GM12865 (cell line): ENCODE data around the gene PSD4.

Experiments
- DNase-seq: peaks from one replicate; pipeline ENCODE4 v3.0.0; 2010; ENCODE audit warnings: low read depth
- H3K4me3 ChIP-seq: 2 replicates; pipeline ENCODE4 v1.5.1; 2011; ENCODE audit warnings: mild to moderate bottlenecking, low read depth, low read length, control low read depth
- TF ChIP-seq, protein P1 (sequence below): IDR thresholded peaks from 2 replicates; pipeline ENCODE4 v1.5.1; 2011; ENCODE audit warnings: low read length, control low read depth, low read depth, inconsistent platforms; ENCODE audit not compliant: insufficient read depth; ENCODE audit errors: missing control alignments

The PSD4 gene

DNA sequence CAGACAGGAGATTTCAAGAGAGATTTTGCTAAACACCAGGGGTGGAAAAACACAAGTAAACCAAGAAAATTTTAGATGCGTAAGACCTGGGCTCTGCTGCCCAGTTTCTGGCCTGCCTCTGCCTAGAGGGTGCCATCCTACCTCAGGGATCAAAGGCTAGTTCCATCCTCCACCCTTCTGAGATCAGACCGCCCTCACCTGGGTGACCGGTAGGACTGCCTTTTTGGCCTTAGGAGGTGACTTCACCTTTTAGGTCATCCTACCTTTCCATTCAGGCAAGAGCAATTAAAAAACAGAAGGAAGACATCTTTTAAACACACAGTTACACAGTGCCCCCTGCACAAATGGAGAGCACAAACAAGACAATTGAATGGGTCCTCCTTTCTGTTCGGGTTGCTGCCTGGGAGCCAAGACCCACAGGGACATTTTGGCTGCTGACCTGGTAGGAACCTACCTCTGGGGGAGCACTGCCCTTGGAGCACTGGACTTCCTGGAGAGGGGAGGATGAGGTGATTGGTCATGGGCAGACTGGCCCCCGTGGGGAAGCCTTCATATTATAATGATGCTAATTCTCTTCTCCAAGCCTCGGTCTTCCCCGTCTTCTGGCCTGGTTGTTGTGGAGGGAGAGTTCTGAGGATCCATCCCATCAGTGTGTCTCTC, 3.1 kb downstream of the PSD4 start:
- TF ChIP-seq, protein P1, sequence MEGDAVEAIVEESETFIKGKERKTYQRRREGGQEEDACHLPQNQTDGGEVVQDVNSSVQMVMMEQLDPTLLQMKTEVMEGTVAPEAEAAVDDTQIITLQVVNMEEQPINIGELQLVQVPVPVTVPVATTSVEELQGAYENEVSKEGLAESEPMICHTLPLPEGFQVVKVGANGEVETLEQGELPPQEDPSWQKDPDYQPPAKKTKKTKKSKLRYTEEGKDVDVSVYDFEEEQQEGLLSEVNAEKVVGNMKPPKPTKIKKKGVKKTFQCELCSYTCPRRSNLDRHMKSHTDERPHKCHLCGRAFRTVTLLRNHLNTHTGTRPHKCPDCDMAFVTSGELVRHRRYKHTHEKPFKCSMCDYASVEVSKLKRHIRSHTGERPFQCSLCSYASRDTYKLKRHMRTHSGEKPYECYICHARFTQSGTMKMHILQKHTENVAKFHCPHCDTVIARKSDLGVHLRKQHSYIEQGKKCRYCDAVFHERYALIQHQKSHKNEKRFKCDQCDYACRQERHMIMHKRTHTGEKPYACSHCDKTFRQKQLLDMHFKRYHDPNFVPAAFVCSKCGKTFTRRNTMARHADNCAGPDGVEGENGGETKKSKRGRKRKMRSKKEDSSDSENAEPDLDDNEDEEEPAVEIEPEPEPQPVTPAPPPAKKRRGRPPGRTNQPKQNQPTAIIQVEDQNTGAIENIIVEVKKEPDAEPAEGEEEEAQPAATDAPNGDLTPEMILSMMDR, result no peak

DNA sequence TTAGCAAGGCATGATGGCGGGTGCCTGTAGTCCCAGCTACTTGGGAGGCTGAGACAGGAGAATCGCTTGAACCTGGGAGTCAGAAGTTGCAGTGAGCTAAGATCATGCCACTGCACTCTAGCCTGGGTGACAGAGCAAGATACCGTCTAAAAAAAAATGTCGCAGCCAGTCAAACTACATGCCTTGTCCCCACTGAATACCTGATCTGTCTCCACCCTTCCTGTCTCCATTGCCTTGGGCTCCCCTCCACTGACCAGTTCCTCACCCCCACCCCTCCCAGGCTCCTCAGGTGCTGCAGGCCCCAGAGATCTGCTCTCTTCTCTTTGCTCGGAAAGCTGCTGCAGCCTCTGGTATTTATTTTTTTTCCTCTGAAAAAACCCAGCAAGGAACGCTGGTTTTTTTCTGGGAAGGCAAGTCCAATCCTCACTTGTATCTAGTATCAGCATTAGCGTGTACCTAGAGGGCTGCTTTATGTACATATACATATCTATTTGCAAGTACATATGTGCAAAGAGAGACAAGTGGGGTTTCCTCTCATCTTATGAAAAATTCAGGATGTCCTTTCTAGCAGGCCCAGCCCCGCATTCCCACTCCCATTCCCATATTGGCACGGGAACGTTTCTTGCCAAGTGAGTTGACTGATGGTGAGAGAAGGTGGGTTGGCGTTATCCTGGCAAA, 4.4 kb downstream of the PSD4 start:
- H3K4me3 ChIP-seq, result no peak overlapping the region
- DNase-seq, result no peak
- TF ChIP-seq, protein P1, result no peak

More for the DNA sequence above, 3.1 kb downstream of the PSD4 start:
- H3K4me3 ChIP-seq, result peak overlapping the region; percentile 82
- no peak for DNase-seq

DNA sequence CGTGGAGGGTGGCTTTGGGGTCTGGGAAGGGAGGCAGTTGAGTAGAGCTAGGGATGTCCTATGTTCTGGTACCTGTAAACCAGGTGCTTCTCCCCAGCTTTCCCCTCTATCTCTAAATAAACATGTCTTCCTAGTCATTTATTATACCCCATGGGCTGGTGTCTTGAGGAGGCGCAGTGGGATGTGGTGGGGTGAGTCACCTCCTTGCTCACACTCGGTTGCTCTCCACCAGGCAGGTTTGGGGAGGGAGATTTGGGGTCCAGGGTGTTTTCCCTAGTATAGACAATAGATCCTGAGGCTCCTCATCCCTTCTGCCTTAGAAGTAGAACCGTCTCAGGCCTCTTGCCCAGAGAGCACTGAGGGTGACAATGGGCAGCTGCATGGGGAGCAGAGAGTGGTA, 5.1 kb downstream of the PSD4 start:
- DNase-seq, result no peak
- H3K4me3 ChIP-seq, result no peak overlapping the region
- TF ChIP-seq, protein P1, result no peak

DNA sequence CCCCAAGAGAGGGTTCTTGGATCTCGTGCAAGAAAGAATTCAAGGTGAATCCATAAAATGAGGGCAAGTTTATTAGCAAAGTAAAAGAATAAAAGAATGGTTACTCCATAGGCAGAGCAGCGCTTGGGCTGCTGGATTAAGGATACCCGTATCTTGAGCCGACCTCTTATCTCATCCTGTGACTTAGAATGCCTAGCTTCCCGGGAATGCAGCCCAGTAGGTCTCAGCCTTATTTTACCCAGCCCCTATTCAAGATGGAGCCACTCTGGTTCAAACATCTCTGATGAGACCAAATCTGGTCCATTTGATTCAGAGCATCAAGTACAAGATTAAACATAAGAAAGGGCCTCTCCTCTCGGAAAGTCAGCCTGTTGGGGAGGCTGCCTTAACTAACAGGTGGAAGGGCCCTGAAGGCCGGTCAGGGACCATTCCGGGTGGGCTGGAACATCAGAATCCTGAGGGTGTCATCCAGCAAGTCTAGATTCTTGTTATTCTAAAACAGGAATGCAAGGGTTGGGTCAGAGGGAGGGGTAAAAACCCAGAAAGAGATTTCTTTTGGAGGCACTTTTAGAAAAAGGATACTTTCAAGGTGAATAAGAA, 5.8 kb downstream of the PSD4 start:
- no peak for DNase-seq
- TF ChIP-seq, protein P1, result no peak
- H3K4me3 ChIP-seq, result no peak overlapping the region

DNA sequence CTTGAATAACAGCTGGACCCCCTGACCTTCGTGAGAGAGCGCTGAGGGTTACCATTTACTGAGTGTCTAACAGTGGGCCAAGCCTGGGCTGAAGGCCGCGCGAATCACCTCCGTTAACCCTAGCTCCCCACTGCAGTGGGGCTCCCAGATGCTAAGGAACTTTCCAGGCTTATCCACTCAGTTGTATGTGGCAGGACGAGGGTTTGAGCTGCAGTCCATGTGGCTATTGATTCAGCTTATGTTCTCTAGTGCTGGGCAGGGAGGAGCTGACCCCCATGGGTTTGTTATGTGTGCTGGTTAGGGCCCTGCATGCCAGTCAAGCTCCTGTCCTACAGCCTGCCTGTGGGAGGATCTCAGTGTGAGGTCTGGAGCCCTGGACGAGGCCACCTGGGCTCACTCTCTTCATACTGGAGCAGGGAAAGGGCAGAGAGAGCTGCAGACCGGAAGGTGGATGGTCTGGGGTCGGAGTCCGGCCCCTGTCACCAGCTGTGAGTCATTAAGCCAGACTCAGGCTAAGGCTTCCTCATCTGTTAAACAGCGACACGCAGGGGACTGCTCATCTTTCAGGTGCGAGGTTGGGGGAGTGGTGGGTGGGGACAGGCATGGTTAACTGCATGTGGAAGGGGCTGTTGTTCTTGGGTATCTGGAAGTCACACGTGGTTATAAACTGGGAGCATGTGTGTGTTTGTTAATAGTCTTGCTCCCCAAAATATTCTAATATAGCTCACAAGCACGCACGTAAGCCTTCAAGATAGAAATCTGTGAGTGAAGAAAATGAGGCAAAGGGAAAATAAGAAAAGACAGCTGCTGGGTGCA, 6.6 kb downstream of the PSD4 start:
- H3K4me3 ChIP-seq, result no peak overlapping the region
- DNase-seq, result no peak
- TF ChIP-seq, protein P1, result no peak

DNA sequence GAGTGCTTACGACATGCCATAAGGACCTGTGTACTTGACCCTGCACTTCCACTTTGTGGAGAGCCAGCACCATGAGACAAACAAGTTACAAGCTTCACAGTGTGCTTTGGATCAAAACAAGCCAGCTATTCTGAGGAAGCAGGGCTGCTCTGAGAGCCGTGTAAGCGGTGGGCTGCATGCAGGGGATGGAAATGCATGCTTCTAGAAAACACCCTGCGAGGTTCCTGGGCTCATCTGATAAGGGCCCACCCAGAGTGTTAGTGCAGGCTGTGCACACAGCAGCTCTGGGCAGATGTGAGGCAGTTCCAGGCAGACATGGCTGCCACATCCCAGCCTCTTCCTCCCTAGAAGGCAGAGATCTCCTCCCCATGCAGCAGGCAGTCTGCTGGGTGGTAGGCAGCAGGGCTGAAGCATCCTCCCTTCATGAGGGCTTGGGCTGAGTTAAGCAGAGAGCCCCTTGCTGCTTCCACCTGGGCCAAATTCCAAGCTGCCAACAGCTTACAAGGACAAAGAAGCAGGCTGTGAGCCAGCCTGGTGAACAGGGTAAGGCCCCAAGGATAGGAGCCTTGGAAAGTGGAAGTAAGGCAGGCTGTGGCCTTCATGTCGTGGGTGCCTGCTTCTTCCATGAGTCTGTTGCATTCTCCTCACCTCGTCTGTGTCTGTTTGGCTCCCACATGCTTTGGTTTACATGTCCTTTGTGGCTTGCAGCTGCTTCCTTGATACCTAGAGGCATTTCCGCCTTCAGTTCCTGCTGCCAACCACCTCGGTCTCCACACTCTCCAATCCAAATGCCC, 7.7 kb downstream of the PSD4 start:
- DNase-seq, result no peak
- no peak overlapping the region for H3K4me3 ChIP-seq
- TF ChIP-seq, protein P1, result no peak
